ENCODE results near the gene HOXC13. TPM values are rescaled to one million over a fixed set of nuclear protein-coding genes. Genes with fewer than 3 reads are reported as not detected.

Gene HOXC13
- total RNA-seq, 1 donor from 2014 or later: not detected

- DNase-seq: no peak
- intact Hi-C loops (cut with micrococcal nuclease): loop anchor here (2.0 kb wide), 2 partner anchors 14 to 20 kb away; no protein-coding TSS in a partner anchor
These were observed 36.4 kb downstream of the HOXC13 start for GRCh38 chr12:53975064-53975471.

GRCh38 chr12:53975479-53976152 is 37.0 kb downstream of the HOXC13 start:
- Mint-ChIP-seq H3K27me3 (peaks cover 76% of the 10 kb centered on the region), H3K4me3 (peak overlapping the region; percentile 63), H3K36me3 (ENCODE audit: low read depth) (no peaks in the 10 kb centered on the region), H3K9me3 (peaks cover 4% of the 10 kb centered on the region), H3K4me1 (peaks cover 15% of the 10 kb centered on the region), H3K27ac (peak overlapping the region; percentile 50)
- POLR2A ChIA-PET: interaction anchor here (0.8 kb wide), 1 partner anchor 9 kb away, joined by 4 read pairs; the partner anchor contains the start of gene HOXC10
- no peak for TF ChIP-seq CTCF (IDR thresholded peaks at IDR 0.05)
- DNase-seq (no peak), ATAC-seq (ENCODE audit: low read depth) (no peak)
- CTCF ChIA-PET: no interaction called here
- intact Hi-C loops (cut with micrococcal nuclease): loop anchor here (2.0 kb wide), 2 partner anchors 15 to 19 kb away; no protein-coding TSS in a partner anchor

More at GRCh38 chr12:53975064-53975471, 36.4 kb downstream of the HOXC13 start:
- Mint-ChIP-seq H3K4me1 (peaks cover 15% of the 10 kb centered on the region), H3K27ac (no peak overlapping the region), H3K27me3 (peaks cover 76% of the 10 kb centered on the region), H3K36me3 (ENCODE audit: low read depth) (no peaks in the 10 kb centered on the region), H3K9me3 (peaks cover 4% of the 10 kb centered on the region), H3K4me3 (peak overlapping the region; percentile 63)
- CTCF ChIA-PET: no interaction called here
- no peak for TF ChIP-seq CTCF (IDR thresholded peaks at IDR 0.05)
- ATAC-seq (ENCODE audit: low read depth): no peak
- POLR2A ChIA-PET: no interaction called here

GRCh38 chr12:53976172-53976822 is 37.7 kb downstream of the HOXC13 start:
- Mint-ChIP-seq H3K27me3 (peaks cover 76% of the 10 kb centered on the region), H3K4me1 (peaks cover 15% of the 10 kb centered on the region), H3K27ac (no peak overlapping the region), H3K36me3 (ENCODE audit: low read depth) (no peaks in the 10 kb centered on the region), H3K4me3 (no peak overlapping the region), H3K9me3 (peaks cover 4% of the 10 kb centered on the region)
- ATAC-seq (ENCODE audit: low read depth) (no peak), DNase-seq (no peak)
- ChIA-PET POLR2A (interaction anchor here (0.8 kb wide), 1 partner anchor 8 kb away, joined by 4 read pairs; the partner anchor contains the start of gene HOXC10), CTCF (no interaction called here)
- no peak for TF ChIP-seq CTCF (IDR thresholded peaks at IDR 0.05)
- intact Hi-C loops (cut with micrococcal nuclease): no loop called here

- ChIA-PET CTCF (no interaction called here), POLR2A (interaction anchor here (0.7 kb wide), 1 partner anchor 82 kb away, joined by 4 read pairs; no protein-coding TSS in a partner anchor)
- no peak for DNase-seq
- ATAC-seq (ENCODE audit: low read depth): no peak
- peaks cover 4% of the 10 kb centered on the region for H3K9me3 Mint-ChIP-seq
- H3K27ac Mint-ChIP-seq: no peak overlapping the region
- intact Hi-C loops (cut with micrococcal nuclease): no loop called here
- H3K27me3 Mint-ChIP-seq: peaks cover 76% of the 10 kb centered on the region
- H3K4me3 Mint-ChIP-seq: no peak overlapping the region
- no peaks in the 10 kb centered on the region for H3K36me3 Mint-ChIP-seq (ENCODE audit: low read depth)
- no peak for TF ChIP-seq CTCF (IDR thresholded peaks at IDR 0.05)
- peaks cover 15% of the 10 kb centered on the region for H3K4me1 Mint-ChIP-seq
These were observed 38.4 kb downstream of the HOXC13 start for GRCh38 chr12:53976823-53977595.
